EH (cell line): ENCODE data around the gene LGALS9B.
"Not testable (repeated sequence)": the region's sequence is repeated elsewhere in the genome, so short reads cannot be mapped to it uniquely, and the experiment has no call there.

Experiments
- DNase-seq: peaks from one replicate; pipeline ENCODE4 v3.0.0-alpha.2; 2015; ENCODE audit warnings: low read depth

LGALS9B gene

GRCh38 chr17:20466999-20467398 is 340 bp downstream of the LGALS9B start:
- DNase-seq = peak; percentile 29

GRCh38 chr17:20466553-20466952 is 786 bp downstream of the LGALS9B start:
- not testable (repeated sequence) for DNase-seq

- DNase-seq = not testable (repeated sequence)
These were observed 1.8 kb downstream of the LGALS9B start for GRCh38 chr17:20465535-20465934.

GRCh38 chr17:20464854-20465414 is 2.4 kb downstream of the LGALS9B start:
- not testable (repeated sequence) for DNase-seq

GRCh38 chr17:20462158-20462557 is 5.2 kb downstream of the LGALS9B start:
- DNase-seq = not testable (repeated sequence)

- not testable (repeated sequence) for DNase-seq
These were observed 9.4 kb downstream of the LGALS9B start for GRCh38 chr17:20457848-20458381.

GRCh38 chr17:20455106-20455505 is 12.2 kb downstream of the LGALS9B start:
- not testable (repeated sequence) for DNase-seq

- DNase-seq = not testable (repeated sequence)
These were observed 13.4 kb downstream of the LGALS9B start for GRCh38 chr17:20453820-20454434.

- DNase-seq = not testable (repeated sequence)
These were observed 16.5 kb downstream of the LGALS9B start for GRCh38 chr17:20450852-20451251.

GRCh38 chr17:20447534-20448321 is 19.6 kb downstream of the LGALS9B start:
- DNase-seq = not testable (repeated sequence)

- DNase-seq = not testable (repeated sequence)
These were observed 20.4 kb downstream of the LGALS9B start for GRCh38 chr17:20446895-20447294.

- DNase-seq = not testable (repeated sequence)
These were observed 22.6 kb downstream of the LGALS9B start for GRCh38 chr17:20444581-20445236.

GRCh38 chr17:20444173-20444572 is 23.2 kb downstream of the LGALS9B start:
- not testable (repeated sequence) for DNase-seq

- DNase-seq = not testable (repeated sequence)
These were observed 23.7 kb downstream of the LGALS9B start for GRCh38 chr17:20443632-20444031.

- not testable (repeated sequence) for DNase-seq
These were observed 26.7 kb downstream of the LGALS9B start for GRCh38 chr17:20440665-20441064.

- not testable (repeated sequence) for DNase-seq
These were observed 32.2 kb downstream of the LGALS9B start for GRCh38 chr17:20435166-20435565.

- not testable (repeated sequence) for DNase-seq
These were observed 34.0 kb downstream of the LGALS9B start for GRCh38 chr17:20433382-20433781.

GRCh38 chr17:20427264-20427663 is 40.1 kb downstream of the LGALS9B start:
- not testable (repeated sequence) for DNase-seq

- DNase-seq = not testable (repeated sequence)
These were observed 44.5 kb downstream of the LGALS9B start for GRCh38 chr17:20422826-20423225.

GRCh38 chr17:20418838-20419237 is 48.5 kb downstream of the LGALS9B start:
- DNase-seq = not testable (repeated sequence)

- DNase-seq = not testable (repeated sequence)
These were observed 49.8 kb downstream of the LGALS9B start for GRCh38 chr17:20417492-20418080.
